ENCODE data around the gene BEGAIN. TPM values are rescaled to one million over a fixed set of nuclear protein-coding genes. Genes with fewer than 3 reads are reported as not detected.

Gene BEGAIN
- total and polyA plus RNA-seq, 12 donors = 0.39 to 59.0 (median 2.7) TPM

DNA sequence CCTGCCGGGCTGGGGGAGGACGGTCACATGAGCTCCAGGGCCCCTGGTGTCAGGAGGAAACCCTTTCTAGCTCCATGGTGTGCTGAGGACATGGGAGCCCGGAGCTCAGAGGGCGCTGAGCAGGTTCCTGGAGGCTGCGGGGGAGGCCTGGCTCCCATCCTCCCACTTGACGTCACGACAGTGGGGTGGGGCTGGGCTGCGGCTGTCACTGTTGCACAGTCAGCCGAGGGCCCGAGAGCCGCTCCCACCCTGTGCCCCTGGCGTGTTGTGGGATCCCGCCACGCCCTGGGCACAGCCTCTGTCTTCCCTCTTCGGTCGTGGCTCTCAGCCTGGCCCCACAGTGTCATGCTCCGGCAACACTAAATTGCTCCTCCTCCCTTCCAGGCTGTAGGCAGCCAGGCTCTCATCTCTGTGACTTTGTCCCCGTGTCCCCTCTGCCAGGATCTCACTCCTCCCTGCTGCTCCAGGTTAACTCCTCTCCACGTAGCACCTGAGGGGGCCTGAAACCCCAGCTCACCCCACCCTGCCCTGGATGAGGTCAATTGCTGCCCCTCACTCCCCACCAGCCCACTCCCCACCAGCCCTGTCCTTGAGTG lies 33.0 kb downstream of the BEGAIN start:
- WGBS, 4 donors = 39 to 73% (median 54%) methylated on average over 4 to 19 of the region's 19 CpGs
- TF ChIP-seq, protein P1, sequence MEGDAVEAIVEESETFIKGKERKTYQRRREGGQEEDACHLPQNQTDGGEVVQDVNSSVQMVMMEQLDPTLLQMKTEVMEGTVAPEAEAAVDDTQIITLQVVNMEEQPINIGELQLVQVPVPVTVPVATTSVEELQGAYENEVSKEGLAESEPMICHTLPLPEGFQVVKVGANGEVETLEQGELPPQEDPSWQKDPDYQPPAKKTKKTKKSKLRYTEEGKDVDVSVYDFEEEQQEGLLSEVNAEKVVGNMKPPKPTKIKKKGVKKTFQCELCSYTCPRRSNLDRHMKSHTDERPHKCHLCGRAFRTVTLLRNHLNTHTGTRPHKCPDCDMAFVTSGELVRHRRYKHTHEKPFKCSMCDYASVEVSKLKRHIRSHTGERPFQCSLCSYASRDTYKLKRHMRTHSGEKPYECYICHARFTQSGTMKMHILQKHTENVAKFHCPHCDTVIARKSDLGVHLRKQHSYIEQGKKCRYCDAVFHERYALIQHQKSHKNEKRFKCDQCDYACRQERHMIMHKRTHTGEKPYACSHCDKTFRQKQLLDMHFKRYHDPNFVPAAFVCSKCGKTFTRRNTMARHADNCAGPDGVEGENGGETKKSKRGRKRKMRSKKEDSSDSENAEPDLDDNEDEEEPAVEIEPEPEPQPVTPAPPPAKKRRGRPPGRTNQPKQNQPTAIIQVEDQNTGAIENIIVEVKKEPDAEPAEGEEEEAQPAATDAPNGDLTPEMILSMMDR (IDR thresholded peaks at IDR 0.05) = no peak
- TF ChIP-seq POLR2A (IDR thresholded peaks at IDR 0.05) = no peak

DNA sequence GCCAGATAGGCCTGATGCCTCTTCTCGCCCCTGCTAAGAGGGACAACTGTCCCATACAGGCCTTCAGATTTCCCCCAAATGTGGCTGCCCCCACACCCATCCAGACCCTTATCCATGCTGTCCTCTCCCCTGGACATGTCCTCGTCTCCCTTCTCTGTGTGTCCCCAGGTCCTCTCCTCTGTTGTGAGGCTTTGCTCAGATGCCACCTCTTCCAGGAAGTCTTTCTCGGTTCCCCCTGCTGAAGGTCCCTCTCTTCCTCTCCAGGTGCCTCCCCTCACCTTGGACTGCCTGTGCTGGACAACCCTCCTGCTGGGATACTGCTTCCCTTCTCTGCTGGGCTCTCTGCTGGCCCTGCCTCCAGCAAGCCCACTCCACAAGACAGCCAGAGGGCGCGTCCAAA lies 33.7 kb downstream of the BEGAIN start:
- Histone ChIP-seq H3K27ac (peak overlapping the region in 1 of 5 donors; percentile 44), H3K9me3 (replicated peaks in 1 of 3) (no peaks in the 10 kb centered on the region), H3K27me3 (no peaks in the 10 kb centered on the region), H3K4me3 (no peak overlapping the region), H3K36me3 (replicated peaks in 1 of 2) (no peaks in the 10 kb centered on the region), H3K4me1 (replicated peaks in 1 of 2) (no peaks in the 10 kb centered on the region)
- TF ChIP-seq POLR2A (IDR thresholded peaks at IDR 0.05) = no peak
- TF ChIP-seq, protein P1 (IDR thresholded peaks at IDR 0.05) = no peak
- intact Hi-C loops (cut with DNase I) = no loop called here
- WGBS, 4 donors = 81 to 94% (median 91%) methylated on average over 3 to 5 of the region's 5 CpGs
- DNase-seq = no peak

More for the DNA sequence above, 33.0 kb downstream of the BEGAIN start:
- intact Hi-C loops (cut with DNase I) = no loop called here
- Histone ChIP-seq H3K9me3 (replicated peaks in 1 of 3) (no peaks in the 10 kb centered on the region), H3K4me3 (no peak overlapping the region), H3K27ac (peak overlapping the region in 2 of 5 donors; percentile 16 to 44), H3K27me3 (no peaks in the 10 kb centered on the region), H3K36me3 (replicated peaks in 1 of 2) (no peaks in the 10 kb centered on the region), H3K4me1 (replicated peaks in 1 of 2) (no peaks in the 10 kb centered on the region)
- peak in 5 of 7 donors; percentile 8 to 90 (median 30) for DNase-seq

DNA sequence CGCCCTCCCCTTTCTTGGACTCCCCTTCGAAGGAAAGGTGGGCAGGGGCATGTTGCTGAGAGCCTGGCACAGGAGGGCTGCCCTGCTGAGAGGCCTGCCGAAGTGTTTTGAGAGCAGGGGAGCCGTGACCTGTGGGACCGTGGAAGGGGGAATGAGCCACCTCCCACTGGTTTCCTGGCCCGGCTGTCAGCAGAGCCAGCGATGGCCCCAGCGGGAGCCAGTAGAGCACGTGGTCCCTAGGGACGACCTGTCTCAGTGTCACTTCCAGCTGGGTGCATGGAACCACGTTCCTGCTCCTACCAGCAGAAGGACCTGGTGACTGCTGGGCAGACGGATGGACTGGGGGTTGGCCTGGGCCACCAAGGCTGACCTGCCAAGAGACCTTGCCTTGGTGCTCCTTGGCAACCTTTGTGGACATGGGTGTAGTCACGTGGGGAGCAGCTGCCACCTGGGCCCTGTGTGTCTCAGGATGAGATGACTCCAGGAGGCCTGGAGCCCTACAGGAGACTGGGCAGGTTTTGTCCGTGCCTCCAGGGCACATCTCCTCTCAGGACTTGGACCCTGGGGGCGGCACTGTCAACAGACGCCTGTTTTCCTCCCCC lies 34.6 kb downstream of the BEGAIN start:
- intact Hi-C loops (cut with DNase I) = no loop called here

DNA sequence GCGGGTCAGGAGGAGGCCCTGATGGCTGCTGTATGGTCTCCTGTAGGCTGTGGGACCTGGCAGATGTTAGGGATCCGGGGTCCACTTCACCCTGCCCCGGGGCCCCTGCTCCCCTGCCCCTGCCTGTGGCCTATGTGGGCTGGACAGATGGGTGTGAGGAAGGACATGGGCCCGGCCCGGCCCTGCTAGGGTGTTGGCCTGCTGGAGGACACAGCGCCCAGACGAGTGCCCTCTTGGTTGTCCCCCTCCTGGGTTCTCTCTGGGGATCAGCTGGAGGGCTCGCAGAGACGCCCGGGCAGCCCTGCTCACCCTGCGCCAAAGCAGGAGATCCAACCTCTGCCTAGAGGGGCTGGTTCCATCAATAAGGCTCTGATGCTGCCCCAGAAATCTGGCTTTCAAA lies 36.2 kb downstream of the BEGAIN start:
- Histone ChIP-seq H3K9me3 (replicated peaks in 1 of 3) (no peaks in the 10 kb centered on the region), H3K4me1 (replicated peaks in 1 of 2) (peaks cover 0 to 10% of the 10 kb centered on the region in 2 donors), H3K27me3 (no peaks in the 10 kb centered on the region), H3K36me3 (replicated peaks in 1 of 2) (no peaks in the 10 kb centered on the region), H3K4me3 (no peak overlapping the region), H3K27ac (no peak overlapping the region)
- intact Hi-C loops (cut with DNase I) = no loop called here
- TF ChIP-seq, protein P1 (IDR thresholded peaks at IDR 0.05) = no peak
- TF ChIP-seq POLR2A (IDR thresholded peaks at IDR 0.05) = no peak
- 89 to 94% (median 89%) methylated on average over 3 to 11 of the region's 11 CpGs for WGBS, 4 donors
- DNase-seq = no peak

More for the DNA sequence above, 34.6 kb downstream of the BEGAIN start:
- no peak for DNase-seq
- TF ChIP-seq, protein P1 (IDR thresholded peaks at IDR 0.05) = no peak
- TF ChIP-seq POLR2A (IDR thresholded peaks at IDR 0.05) = no peak
- no peaks in the 10 kb centered on the region for H3K36me3 ChIP-seq (replicated peaks in 1 of 2)
- no peak overlapping the region for H3K27ac ChIP-seq
- peaks cover 0 to 5% of the 10 kb centered on the region in 2 donors for H3K4me1 ChIP-seq (replicated peaks in 1 of 2)
- H3K4me3 ChIP-seq = no peak overlapping the region
- H3K9me3 ChIP-seq (replicated peaks in 1 of 3) = no peaks in the 10 kb centered on the region
- WGBS, 4 donors = 73 to 92% (median 84%) methylated on average over 3 to 16 of the region's 16 CpGs
- H3K27me3 ChIP-seq = no peaks in the 10 kb centered on the region

Measured in adrenal gland (tissue), 12 donors.